Activated naive CD8-positive, alpha-beta T cell treated with anti-CD3 and anti-CD28 coated beads, Interleukin-2, amount 10 ng/mL, durations not matched to agents 7 days and 5 days (primary cell): Measurements from ENCODE around the gene DYRK2. TPM values are rescaled to one million over a fixed set of nuclear protein-coding genes. Genes with fewer than 3 reads are reported as not detected.

ENCODE experiments used
- ATAC-seq: fragments of 150-1000 bp; cut with Tn5 transposase; one replicate; pipeline ENCODE4 v1.10.0; 2021; ENCODE audit warnings: low read depth, moderate library complexity
- POLR2A ChIA-PET: fragments of 350-600 bp; sonication (Branson Sonifier 250); formaldehyde crosslinking; loops from one replicate; lab custom pipeline; 2021; ENCODE audit warnings: antibody characterized with exemption; lab: Charles Lee
- DNase-seq: peaks from one replicate; pipeline ENCODE4 v3.0.0; 2021
- H3K27ac Mint-ChIP-seq: one replicate; pipeline ENCODE4 v1.8.0; 2022; ENCODE audit warnings: mild to moderate bottlenecking, mixed read lengths
- H3K27me3 Mint-ChIP-seq: one replicate; pipeline ENCODE4 v1.8.0; 2022; ENCODE audit warnings: mild to moderate bottlenecking, moderate library complexity, mixed read lengths
- H3K36me3 Mint-ChIP-seq: one replicate; pipeline ENCODE4 v1.8.0; 2021; ENCODE audit warnings: mild to moderate bottlenecking, mixed read lengths
- H3K4me1 Mint-ChIP-seq: one replicate; pipeline ENCODE4 v1.8.0; 2021; ENCODE audit warnings: mixed read lengths
- H3K4me3 Mint-ChIP-seq: one replicate; pipeline ENCODE4 v1.8.0; 2022; ENCODE audit warnings: mild to moderate bottlenecking, moderate library complexity, mixed read lengths
- H3K9me3 Mint-ChIP-seq: one replicate; pipeline ENCODE4 v1.8.0; 2021; ENCODE audit warnings: mixed read lengths
- total RNA-seq, 2 experiments: library from RNA; stranded (reverse); gene quantifications; one replicate each; pipeline ENCODE4 v1.2.3, GENCODE V29; 2021

The DYRK2 gene
- total RNA-seq, 2 experiments from 2014 or later: 108 to 109 TPM

DNA sequence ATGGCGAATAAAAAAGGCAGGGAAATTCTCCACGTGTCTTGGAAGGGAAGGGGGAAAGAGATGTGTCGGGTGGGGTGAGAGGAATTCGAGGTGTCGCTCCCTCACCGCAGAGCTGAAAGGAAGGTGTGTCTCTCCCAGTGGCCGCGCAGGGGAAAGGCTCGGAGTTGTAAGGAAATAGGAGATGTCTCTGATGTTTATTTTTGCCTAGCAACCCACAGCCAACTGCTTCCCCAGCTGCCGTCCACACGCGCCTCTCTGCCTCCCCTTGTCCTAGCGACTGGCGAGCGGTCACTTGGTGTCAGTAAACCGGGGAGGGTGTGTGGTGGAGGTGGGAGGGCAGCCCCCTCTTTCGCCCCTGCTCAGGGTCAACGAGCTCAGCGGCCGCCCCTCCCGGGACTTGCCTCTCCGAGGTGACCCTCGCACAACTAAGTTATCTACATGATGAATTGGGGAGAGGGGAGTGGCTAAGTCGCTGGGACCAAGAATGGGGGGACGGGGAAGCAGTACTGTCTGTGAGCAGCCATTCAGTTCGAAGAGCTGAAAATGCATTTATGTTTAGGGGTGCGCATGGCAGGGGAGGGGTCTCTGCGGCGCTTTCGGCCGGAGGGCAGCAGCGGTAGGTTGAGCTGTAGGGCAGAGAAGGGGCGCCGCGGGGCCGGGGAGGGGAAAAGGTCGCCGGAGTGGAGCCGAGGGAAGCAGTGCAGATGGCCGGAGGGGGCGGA is 585 bp upstream of the DYRK2 start:
- peak; percentile 11 for ATAC-seq
- POLR2A ChIA-PET: interaction anchor here (0.6 to 4.4 kb wide), 14 partner anchors 12 to 379 kb away, joined by 3 to 57 read pairs (median 5); partner anchors contain the start of gene CAND1

DNA sequence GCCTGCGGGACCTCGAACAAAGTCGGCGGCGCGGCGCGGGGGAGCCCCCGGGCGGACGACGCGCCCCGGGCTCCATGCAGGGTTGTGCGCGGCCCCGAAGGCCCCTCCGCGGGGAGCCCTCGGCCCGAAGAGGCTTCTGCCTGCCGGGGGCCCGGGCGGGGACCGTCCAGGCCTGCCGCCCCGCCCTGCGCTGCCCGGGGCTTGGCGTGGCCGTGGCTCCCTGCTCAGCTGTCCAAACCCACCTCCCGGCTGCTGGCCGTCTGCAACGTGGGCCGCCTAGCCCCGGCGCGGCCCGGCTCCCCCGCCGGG is 670 bp downstream of the DYRK2 start:
- peaks cover 37% of the 10 kb centered on the region for H3K4me1 Mint-ChIP-seq
- no peaks in the 10 kb centered on the region for H3K9me3 Mint-ChIP-seq
- peak; percentile 24 for ATAC-seq
- peaks cover 26% of the 10 kb centered on the region for H3K36me3 Mint-ChIP-seq
- H3K27ac Mint-ChIP-seq: no peak overlapping the region
- peaks cover 4% of the 10 kb centered on the region for H3K27me3 Mint-ChIP-seq
- POLR2A ChIA-PET: interaction anchor here (0.7 to 4.4 kb wide), 16 partner anchors 13 to 533 kb away, joined by 3 to 57 read pairs (median 7); partner anchors contain the start of gene CAND1
- H3K4me3 Mint-ChIP-seq: no peak overlapping the region
- DNase-seq: no peak

More for the DNA sequence above, 585 bp upstream of the DYRK2 start:
- Mint-ChIP-seq H3K27ac (peak overlapping the region; percentile 95), H3K27me3 (peaks cover 4% of the 10 kb centered on the region), H3K4me3 (peak overlapping the region; percentile 96), H3K36me3 (peaks cover 14% of the 10 kb centered on the region), H3K9me3 (no peaks in the 10 kb centered on the region), H3K4me1 (peaks cover 27% of the 10 kb centered on the region)
- DNase-seq: no peak

DNA sequence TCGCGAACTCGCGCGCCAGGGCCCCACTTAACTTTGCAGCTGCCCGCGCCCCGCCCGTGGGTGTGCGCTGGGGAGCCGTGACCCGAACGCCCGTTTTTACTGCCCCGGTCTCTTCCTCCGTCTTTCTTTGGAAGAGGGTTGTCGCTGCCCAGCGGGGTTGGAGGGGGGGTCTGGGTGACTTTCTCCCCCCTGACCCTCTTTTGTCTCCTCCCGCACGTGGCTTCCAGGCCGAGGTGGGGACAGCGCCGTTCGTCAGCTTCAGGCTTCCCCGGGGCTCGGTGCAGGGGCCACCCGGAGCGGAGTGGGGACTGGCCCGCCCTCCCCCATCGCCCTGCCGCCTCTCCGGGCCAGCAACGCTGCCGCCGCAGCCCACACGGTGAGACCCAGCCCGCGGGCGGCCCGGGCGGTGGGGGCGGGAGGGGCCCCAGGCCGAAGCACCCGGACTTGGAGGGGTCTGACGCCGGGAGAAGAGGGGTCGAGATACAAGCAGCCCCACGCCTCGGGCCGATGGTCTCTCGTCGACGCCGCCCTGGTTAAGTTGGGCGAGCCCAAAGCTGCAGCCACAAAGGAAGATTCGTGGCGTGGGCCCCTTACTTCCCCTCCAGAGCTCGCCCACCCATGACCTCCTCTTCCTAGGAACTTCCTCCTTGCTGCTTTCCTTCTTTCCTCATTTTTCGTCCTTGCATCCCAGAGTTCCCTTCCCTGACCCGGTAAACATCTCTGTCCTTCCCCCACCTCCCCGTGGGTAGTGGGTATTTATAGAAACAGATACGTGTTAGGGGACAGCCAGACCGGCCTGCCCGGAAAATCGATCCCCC is 1.2 kb downstream of the DYRK2 start:
- DNase-seq: peak; percentile 64
- Mint-ChIP-seq H3K4me1 (peaks cover 42% of the 10 kb centered on the region), H3K9me3 (no peaks in the 10 kb centered on the region), H3K36me3 (peaks cover 32% of the 10 kb centered on the region), H3K27me3 (peaks cover 4% of the 10 kb centered on the region), H3K27ac (peak overlapping the region; percentile 93), H3K4me3 (peak overlapping the region; percentile 94)
- POLR2A ChIA-PET: interaction anchor here (0.7 to 4.4 kb wide), 15 partner anchors 14 to 532 kb away, joined by 3 to 57 read pairs (median 6); partner anchors contain the start of gene CAND1
- peak; percentile 16 for ATAC-seq

DNA sequence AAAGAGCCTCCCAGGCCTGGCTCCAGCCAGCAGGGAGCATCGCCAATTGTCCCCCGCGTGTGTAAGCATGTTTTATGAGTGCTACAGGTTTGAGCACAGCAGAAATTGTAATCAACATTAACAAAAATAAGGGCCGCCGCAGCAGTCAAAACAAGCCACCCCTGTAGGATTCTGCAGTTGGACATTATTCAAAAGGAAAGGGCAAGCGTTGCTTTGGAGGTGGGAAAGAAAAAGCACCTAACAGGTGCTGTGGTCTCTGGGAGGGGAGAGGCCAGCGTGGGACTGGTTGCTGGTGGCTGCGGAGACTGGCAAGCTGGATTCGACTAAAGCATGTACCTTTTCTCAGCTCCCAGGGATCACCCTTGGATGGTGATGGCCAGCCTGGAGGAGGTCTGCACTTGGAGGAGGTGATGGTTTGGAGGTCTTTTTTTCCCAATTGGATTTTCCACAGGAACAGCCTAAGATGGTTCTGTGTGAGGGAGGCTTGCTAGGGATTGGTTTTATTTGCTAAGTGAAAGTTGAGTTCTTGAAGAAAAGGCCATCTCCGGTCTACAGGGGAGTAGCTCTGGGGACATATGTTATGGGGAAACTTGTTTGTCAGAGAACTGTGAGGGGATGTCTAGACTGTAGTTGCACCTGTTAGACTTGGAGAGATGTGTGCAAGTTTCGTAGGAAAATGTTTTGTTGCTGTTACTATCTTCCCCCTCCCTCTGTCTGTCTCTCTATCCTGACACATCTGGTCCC is 2.0 kb downstream of the DYRK2 start:
- H3K36me3 Mint-ChIP-seq: peaks cover 35% of the 10 kb centered on the region
- H3K9me3 Mint-ChIP-seq: no peaks in the 10 kb centered on the region
- ATAC-seq (no peak), DNase-seq (peak; percentile 40)
- peak overlapping the region; percentile 93 for H3K27ac Mint-ChIP-seq
- POLR2A ChIA-PET: interaction anchor here (1.2 to 4.4 kb wide), 10 partner anchors 15 to 381 kb away, joined by 3 to 57 read pairs (median 10); partner anchors contain the start of gene CAND1
- peaks cover 4% of the 10 kb centered on the region for H3K27me3 Mint-ChIP-seq
- H3K4me1 Mint-ChIP-seq: peaks cover 46% of the 10 kb centered on the region
- peak overlapping the region; percentile 94 for H3K4me3 Mint-ChIP-seq

DNA sequence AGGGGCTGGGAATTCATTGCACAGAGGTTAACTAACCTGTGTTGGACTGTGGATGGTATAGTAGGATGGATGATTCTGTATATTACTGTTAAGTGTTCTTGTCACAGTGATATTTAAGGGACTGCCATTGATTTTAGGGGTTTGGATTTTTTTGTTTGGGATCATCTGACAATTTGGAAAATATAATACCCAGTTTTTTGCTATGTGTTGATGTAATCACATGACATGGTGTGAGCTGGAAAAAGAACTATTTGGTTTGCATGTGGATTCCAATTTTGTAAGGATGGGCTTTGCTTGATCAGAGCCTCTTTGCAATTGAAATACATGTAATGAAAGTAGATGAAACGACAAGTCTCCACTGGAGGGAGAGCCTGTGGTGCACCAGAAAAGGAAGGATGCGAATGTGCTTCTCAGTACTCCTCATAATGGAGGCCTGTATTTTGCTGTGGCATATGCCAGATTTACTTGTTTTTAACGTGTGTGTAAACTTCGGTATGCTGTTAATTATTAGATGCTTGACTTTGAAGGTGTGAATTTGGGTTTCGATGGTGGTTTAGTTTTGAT is 2.7 kb downstream of the DYRK2 start:
- H3K4me3 Mint-ChIP-seq: peak overlapping the region; percentile 94
- H3K36me3 Mint-ChIP-seq: peaks cover 37% of the 10 kb centered on the region
- no peaks in the 10 kb centered on the region for H3K9me3 Mint-ChIP-seq
- ATAC-seq (peak; percentile 17), DNase-seq (no peak)
- H3K27ac Mint-ChIP-seq: peak overlapping the region; percentile 93
- peaks cover 4% of the 10 kb centered on the region for H3K27me3 Mint-ChIP-seq
- peaks cover 45% of the 10 kb centered on the region for H3K4me1 Mint-ChIP-seq
- POLR2A ChIA-PET: interaction anchor here (1.2 to 4.4 kb wide), 7 partner anchors 15 to 382 kb away, joined by 3 to 57 read pairs (median 12); partner anchors contain the start of gene CAND1

DNA sequence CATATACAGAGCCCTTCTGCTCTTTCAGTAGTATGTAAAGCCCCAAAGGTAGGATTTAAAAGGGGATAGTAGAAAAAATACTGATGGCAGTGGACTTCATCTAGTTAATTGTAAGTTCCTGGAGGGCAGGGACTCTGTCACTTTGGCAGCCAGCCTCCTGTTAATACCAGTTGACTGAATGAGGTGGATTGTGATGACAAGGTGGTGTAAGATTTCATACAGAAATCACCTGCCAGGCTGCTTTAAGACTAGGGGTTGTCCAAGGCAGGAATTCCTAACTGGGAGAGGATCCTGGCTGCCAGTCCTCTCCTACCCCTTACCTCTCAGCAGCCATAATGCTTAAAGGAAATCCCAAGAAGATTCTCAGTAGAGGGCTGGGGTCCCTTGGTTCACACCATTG is 7.3 kb downstream of the DYRK2 start:
- Mint-ChIP-seq H3K4me1 (peaks cover 38% of the 10 kb centered on the region), H3K4me3 (no peak overlapping the region), H3K9me3 (no peaks in the 10 kb centered on the region), H3K27ac (no peak overlapping the region), H3K36me3 (peaks cover 56% of the 10 kb centered on the region), H3K27me3 (no peaks in the 10 kb centered on the region)
- ATAC-seq (no peak), DNase-seq (no peak)
- POLR2A ChIA-PET: no interaction called here

DNA sequence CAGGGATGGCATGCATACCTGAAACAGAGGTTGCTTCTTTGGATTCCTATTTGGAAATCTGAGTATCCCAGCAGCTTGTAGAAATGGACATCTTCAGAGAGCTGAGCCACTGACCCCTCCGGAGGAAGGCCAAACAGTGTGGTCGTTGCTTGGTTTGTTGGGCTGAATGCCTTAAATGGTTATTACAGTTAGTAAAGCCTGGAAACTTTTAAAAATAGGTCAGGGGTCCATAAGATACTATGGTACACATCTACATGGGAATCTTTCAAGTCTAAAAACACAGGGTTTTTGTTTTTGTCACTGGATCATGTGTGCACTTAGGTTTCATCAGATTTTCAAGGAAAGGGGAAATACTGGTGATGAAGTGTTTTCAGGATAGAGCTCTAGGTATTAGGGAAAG is 7.7 kb downstream of the DYRK2 start:
- no peak overlapping the region for H3K4me3 Mint-ChIP-seq

DNA sequence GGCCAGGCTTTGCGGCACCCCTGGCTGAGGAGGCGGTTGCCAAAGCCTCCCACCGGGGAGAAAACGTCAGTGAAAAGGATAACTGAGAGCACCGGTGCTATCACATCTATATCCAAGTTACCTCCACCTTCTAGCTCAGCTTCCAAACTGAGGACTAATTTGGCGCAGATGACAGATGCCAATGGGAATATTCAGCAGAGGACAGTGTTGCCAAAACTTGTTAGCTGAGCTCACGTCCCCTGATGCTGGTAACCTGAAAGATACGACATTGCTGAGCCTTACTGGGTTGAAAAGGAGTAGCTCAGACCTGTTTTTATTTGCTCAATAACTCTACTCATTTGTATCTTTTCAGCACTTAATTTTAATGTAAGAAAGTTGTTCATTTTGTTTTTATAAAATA is 9.9 kb downstream of the DYRK2 start:
- no peak overlapping the region for H3K27ac Mint-ChIP-seq
- H3K36me3 Mint-ChIP-seq: peaks cover 68% of the 10 kb centered on the region
- peaks cover 48% of the 10 kb centered on the region for H3K4me1 Mint-ChIP-seq
- DNase-seq (no peak), ATAC-seq (no peak)
- POLR2A ChIA-PET: no interaction called here
- H3K27me3 Mint-ChIP-seq: no peaks in the 10 kb centered on the region
- H3K9me3 Mint-ChIP-seq: no peaks in the 10 kb centered on the region
- H3K4me3 Mint-ChIP-seq: no peak overlapping the region

More for the DNA sequence above, 7.7 kb downstream of the DYRK2 start:
- H3K27ac Mint-ChIP-seq: no peak overlapping the region
- DNase-seq: no peak
- H3K27me3 Mint-ChIP-seq: no peaks in the 10 kb centered on the region
- H3K9me3 Mint-ChIP-seq: no peaks in the 10 kb centered on the region
- no peak for ATAC-seq
- peaks cover 37% of the 10 kb centered on the region for H3K4me1 Mint-ChIP-seq
- peaks cover 54% of the 10 kb centered on the region for H3K36me3 Mint-ChIP-seq
- POLR2A ChIA-PET: no interaction called here

DNA sequence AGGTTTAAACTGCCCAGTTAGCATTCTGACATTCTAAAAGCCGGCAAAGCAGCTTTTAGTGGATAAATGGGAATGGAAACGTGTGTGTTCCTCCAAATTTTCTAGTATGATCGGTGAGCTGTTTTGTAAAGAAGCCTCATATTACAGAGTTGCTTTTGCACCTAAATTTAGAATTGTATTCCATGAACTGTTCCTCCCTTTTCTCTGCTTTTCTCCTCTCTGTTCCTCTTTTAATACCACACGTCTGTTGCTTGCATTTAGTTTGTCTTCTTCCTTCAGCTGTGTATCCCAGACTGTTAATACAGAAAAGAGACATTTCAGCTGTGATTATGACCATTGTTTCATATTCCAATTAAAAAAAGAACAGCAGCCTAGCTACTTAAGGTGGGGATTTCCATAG is 10.7 kb downstream of the DYRK2 start:
- Mint-ChIP-seq H3K4me3 (no peak overlapping the region), H3K4me1 (peaks cover 44% of the 10 kb centered on the region)

DNA sequence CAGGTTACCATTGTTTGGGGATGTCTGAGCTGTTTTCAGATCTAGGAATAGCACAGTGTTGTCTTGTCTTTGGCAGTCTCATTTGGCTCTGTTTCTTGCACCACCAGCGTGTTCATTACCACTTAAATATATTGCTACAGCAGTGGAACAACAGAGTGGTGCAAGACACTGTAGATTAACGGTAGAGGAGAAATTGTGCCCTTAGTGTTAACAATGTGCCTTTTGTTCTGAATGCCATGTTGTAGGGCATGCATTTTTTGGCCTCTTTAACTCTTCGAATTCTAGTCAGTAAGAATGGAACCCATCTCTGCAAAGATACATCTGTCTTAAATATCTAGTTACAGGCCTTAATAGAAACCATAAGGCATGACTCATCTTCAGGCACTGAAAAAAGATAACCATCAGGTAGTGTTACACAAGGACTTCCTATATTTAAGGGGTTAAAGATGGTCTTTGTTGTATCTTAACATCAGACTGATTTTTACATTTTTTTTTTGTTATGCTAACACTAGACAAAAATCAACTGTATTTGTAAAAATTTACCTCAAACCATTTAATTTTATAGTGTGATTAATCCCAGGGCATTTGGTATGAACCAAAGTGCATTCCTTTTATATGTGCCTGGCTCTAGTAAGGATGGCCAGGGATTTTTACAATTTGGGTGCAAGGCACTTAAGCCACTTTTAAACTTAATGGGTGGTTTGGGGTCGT is 12.9 kb downstream of the DYRK2 start:
- peaks cover 43% of the 10 kb centered on the region for H3K4me1 Mint-ChIP-seq
- ATAC-seq: no peak
- no peaks in the 10 kb centered on the region for H3K9me3 Mint-ChIP-seq
- H3K4me3 Mint-ChIP-seq: no peak overlapping the region
- DNase-seq: no peak
- peaks cover 61% of the 10 kb centered on the region for H3K36me3 Mint-ChIP-seq
- no peaks in the 10 kb centered on the region for H3K27me3 Mint-ChIP-seq
- POLR2A ChIA-PET: no interaction called here
- peak overlapping the region; percentile 57 for H3K27ac Mint-ChIP-seq

More for the DNA sequence above, 10.7 kb downstream of the DYRK2 start:
- no peaks in the 10 kb centered on the region for H3K27me3 Mint-ChIP-seq
- H3K27ac Mint-ChIP-seq: no peak overlapping the region
- ATAC-seq: no peak
- peaks cover 66% of the 10 kb centered on the region for H3K36me3 Mint-ChIP-seq
- no peak for DNase-seq
- H3K9me3 Mint-ChIP-seq: no peaks in the 10 kb centered on the region
- POLR2A ChIA-PET: interaction anchor here (1.0 kb wide), 1 partner anchor 29 kb away, joined by 3 read pairs; no protein-coding TSS in a partner anchor

DNA sequence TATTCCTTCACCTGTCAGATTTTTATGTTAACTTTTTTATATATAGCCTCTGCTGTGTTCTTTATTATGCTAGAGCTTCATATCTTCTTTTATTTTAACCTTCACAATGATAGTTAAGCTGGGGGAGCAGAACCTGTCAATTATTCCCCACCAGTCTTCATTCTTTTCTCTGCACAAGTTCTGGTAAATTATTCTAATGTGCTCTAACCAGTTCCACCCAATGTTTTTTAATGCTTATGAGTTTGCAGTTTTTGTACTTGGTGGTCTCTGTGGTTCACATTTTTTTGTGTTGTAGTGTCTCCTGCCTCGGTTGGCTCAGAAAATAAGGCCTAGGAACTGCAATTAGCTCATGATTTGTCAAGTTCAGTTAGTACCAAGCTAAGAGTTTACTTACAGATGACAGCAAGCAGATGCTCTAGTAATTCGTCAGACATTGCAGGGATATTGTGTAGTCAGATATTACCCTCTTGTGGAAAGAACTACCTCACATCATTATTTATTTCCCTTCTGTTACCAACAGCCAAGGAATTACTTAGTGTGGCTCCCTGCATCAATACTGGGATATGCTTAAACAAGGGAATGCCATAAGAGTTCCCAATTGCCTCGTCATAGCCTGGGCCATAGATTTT is 14.5 kb downstream of the DYRK2 start:
- peaks cover 58% of the 10 kb centered on the region for H3K36me3 Mint-ChIP-seq
- POLR2A ChIA-PET: no interaction called here
- ATAC-seq (no peak), DNase-seq (no peak)
- H3K4me3 Mint-ChIP-seq: no peak overlapping the region
- peaks cover 50% of the 10 kb centered on the region for H3K4me1 Mint-ChIP-seq
- H3K27me3 Mint-ChIP-seq: no peaks in the 10 kb centered on the region
- H3K27ac Mint-ChIP-seq: no peak overlapping the region
- H3K9me3 Mint-ChIP-seq: no peaks in the 10 kb centered on the region

DNA sequence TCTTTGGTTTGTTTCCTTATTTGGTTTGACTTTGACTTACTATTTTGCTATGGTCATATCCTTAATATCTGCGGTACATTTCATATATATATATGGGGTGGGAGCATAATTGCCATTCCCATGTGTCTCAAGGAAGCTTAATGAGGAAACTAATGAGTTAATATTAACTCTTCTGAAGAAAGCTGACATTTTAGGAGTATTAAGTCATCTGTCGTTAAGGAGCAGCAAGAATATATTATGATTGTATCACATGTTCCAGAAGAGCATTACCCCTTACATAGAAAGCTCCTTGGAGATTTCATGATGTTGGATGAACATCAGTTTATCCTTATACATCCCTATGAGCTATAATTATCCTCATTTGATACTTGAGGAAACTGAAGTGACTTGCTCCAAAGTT is 15.6 kb downstream of the DYRK2 start:
- H3K4me1 Mint-ChIP-seq: peaks cover 51% of the 10 kb centered on the region
- no peak for ATAC-seq

More for the DNA sequence above, 15.6 kb downstream of the DYRK2 start:
- peaks cover 57% of the 10 kb centered on the region for H3K36me3 Mint-ChIP-seq
- H3K27ac Mint-ChIP-seq: no peak overlapping the region
- POLR2A ChIA-PET: no interaction called here
- H3K27me3 Mint-ChIP-seq: no peaks in the 10 kb centered on the region
- no peak for DNase-seq
- no peak overlapping the region for H3K4me3 Mint-ChIP-seq
- no peaks in the 10 kb centered on the region for H3K9me3 Mint-ChIP-seq
